B cell (primary cell): ENCODE data around the gene TMEM255B. TPM values are rescaled to one million over a fixed set of nuclear protein-coding genes. Genes with fewer than 3 reads are reported as not detected.

Experiments
- ATAC-seq: fragments of 200-7000 bp; cut with Tn5 transposase; one replicate; pipeline ENCODE4 v1.10.0; 2021; ENCODE audit warnings: low read depth, mild to moderate bottlenecking, moderate number of reproducible peaks, moderate library complexity
- CTCF ChIA-PET: fragments of 350-600 bp; sonication (Branson Sonifier 250); formaldehyde crosslinking; loops from one replicate; lab custom pipeline; 2021; ENCODE audit warnings: antibody characterized with exemption, inconsistent platforms; lab: Charles Lee
- POLR2A ChIA-PET: fragments of 350-600 bp; sonication (Branson Sonifier 250); formaldehyde crosslinking; loops from one replicate; lab custom pipeline; 2021; ENCODE audit warnings: antibody characterized with exemption; lab: Charles Lee
- DNase-seq: peaks from one replicate; pipeline ENCODE4 v3.0.0; 2013
- H2AFZ ChIP-seq: 2 replicates; pipeline ENCODE4 v1.6.1; 2012; ENCODE audit warnings: mild to moderate bottlenecking, low read depth, low read length; ENCODE audit not compliant: insufficient read depth, poor library complexity, severe bottlenecking
- H3K27ac ChIP-seq, 2 donors: 1 replicate in 1 of 2; 2 replicates in 1 of 2; pipeline ENCODE4 v1.5.1; 2012 to 2013; ENCODE audit warnings: low read length in 2 of 2, mild to moderate bottlenecking in 2 of 2, moderate library complexity in 1 of 2
- H3K27me3 ChIP-seq, 4 experiments: fragments of 200-600 bp in 1 of 4; sonication (generic) in 1 of 4; replicated peaks in 1 of 4; 1 replicate in 2 of 4; 2 replicates in 2 of 4; pipeline versions ENCODE4 v1.6.1 to v1.7.0; 2013 to 2016; ENCODE audit warnings: low read length in 3 of 4, mild to moderate bottlenecking in 2 of 4, mixed read lengths in 1 of 4, moderate library complexity in 1 of 4; ENCODE audit not compliant: insufficient read depth in 4 of 4, control insufficient read depth in 3 of 4; ENCODE audit errors: control extremely low read depth in 1 of 4
- H3K36me3 ChIP-seq, 2 experiments: replicated peaks in 1 of 2; 1 replicate in 1 of 2; 2 replicates in 1 of 2; pipeline versions ENCODE4 v1.6.1 to v1.7.1; 2013; ENCODE audit warnings: low read length in 1 of 2; ENCODE audit not compliant: insufficient read depth in 2 of 2, control insufficient read depth in 1 of 2; ENCODE audit errors: control extremely low read depth in 1 of 2, extremely low read depth in 1 of 2
- H3K4me1 ChIP-seq, 2 donors: fragments of 200-600 bp in 1 of 2; sonication (generic) in 1 of 2; 1 replicate in 1 of 2; 2 replicates in 1 of 2; pipeline versions ENCODE4 v1.5.1 to v1.6.1; 2013 to 2017; ENCODE audit warnings: low read length in 2 of 2; ENCODE audit not compliant: control insufficient read depth in 2 of 2, insufficient read depth in 2 of 2
- H3K4me2 ChIP-seq: replicated peaks from 2 replicates; pipeline ENCODE3; 2012; ENCODE audit warnings: mild to moderate bottlenecking, low read depth, low read length; ENCODE audit not compliant: poor library complexity, severe bottlenecking
- H3K4me3 ChIP-seq, 5 experiments: fragments of 200-600 bp in 1 of 5; sonication (generic) in 1 of 5; 1 replicate in 3 of 5; 2 replicates in 2 of 5; pipeline versions ENCODE4 v1.5.1 to v1.7.0; 2011 to 2016; ENCODE audit warnings: low read length in 4 of 5, mild to moderate bottlenecking in 4 of 5, low read depth in 2 of 5, control low read depth in 1 of 5, moderate library complexity in 1 of 5; ENCODE audit not compliant: insufficient read depth in 1 of 5; ENCODE audit errors: control extremely low read depth in 1 of 5, extremely low read depth in 1 of 5
- H3K79me2 ChIP-seq: fragments of 200-600 bp; sonication (generic); one replicate; pipeline ENCODE4 v1.6.0; 2016; ENCODE audit warnings: low read length; ENCODE audit not compliant: control insufficient read depth, insufficient read depth
- H3K9ac ChIP-seq: fragments of 200-600 bp; sonication (generic); 2 replicates; pipeline ENCODE4 v1.6.1; 2017; ENCODE audit warnings: mild to moderate bottlenecking, low read length, moderate library complexity
- H3K9me3 ChIP-seq, 3 donors: one replicate each; pipeline versions ENCODE4 v1.6.1 to v1.7.1; 2013; ENCODE audit warnings: low read length in 2 of 3; ENCODE audit not compliant: control insufficient read depth in 2 of 3, insufficient read depth in 1 of 3; ENCODE audit errors: control extremely low read depth in 1 of 3
- H4K20me1 ChIP-seq: 2 replicates; pipeline ENCODE4 v1.6.0; 2012; ENCODE audit warnings: mild to moderate bottlenecking, low read length; ENCODE audit not compliant: insufficient read depth, control insufficient read depth, poor library complexity, severe bottlenecking
- H3K27ac Mint-ChIP-seq: one replicate; pipeline ENCODE4 v1.8.0; 2021; ENCODE audit warnings: mixed read lengths
- H3K27me3 Mint-ChIP-seq: one replicate; pipeline ENCODE4 v1.8.0; 2021; ENCODE audit warnings: mixed read lengths
- H3K4me1 Mint-ChIP-seq: one replicate; pipeline ENCODE4 v1.8.0; 2021; ENCODE audit warnings: mixed read lengths
- H3K4me3 Mint-ChIP-seq: one replicate; pipeline ENCODE4 v1.8.0; 2021; ENCODE audit warnings: mixed read lengths
- H3K9me3 Mint-ChIP-seq: one replicate; pipeline ENCODE4 v1.8.0; 2022; ENCODE audit warnings: mixed read lengths; ENCODE audit not compliant: insufficient read depth
- EZH2 ChIP-seq: IDR thresholded peaks from 2 replicates; pipeline ENCODE4 v1.6.1; 2012; ENCODE audit warnings: borderline replicate concordance, low read depth, mild to moderate bottlenecking, moderate library complexity, low read length; ENCODE audit not compliant: insufficient read depth, poor library complexity, severe bottlenecking
- WGBS: methylation state at CpG from one replicate; pipeline ENCODE4 v1.1.5; 2013; ENCODE audit warnings: missing lambda C conversion rate; ENCODE audit not compliant: insufficient coverage; 5-methylcytosine and 5-hydroxymethylcytosine counted together
- intact Hi-C: fragments of 100-400 bp; cut with micrococcal nuclease; formaldehyde crosslinking; loops from one replicate; pipeline ENCODE4 v1.10.0; 2022
- polyA plus RNA-seq: library from polyadenylated mRNA; depleted of rRNA; stranded (reverse); fragments of >200 nt; gene quantifications from 2 replicates; pipeline ENCODE4 v1.2.3, GENCODE V29; 2012
- total RNA-seq, 2 donors: library from RNA; stranded (reverse); fragments of 120-200 nt in 1 of 2; gene quantifications; 1 replicate in 1 of 2; 2 replicates in 1 of 2; pipeline versions ENCODE4 v1.2.3 to v1.2.4, GENCODE V29; 2013 to 2022
- TF ChIP-seq, protein P1 (sequence below): fragments of 200-600 bp; IDR thresholded peaks from one replicate; pipeline ENCODE4 v1.8.0; 2022; ENCODE audit warnings: antibody characterized with exemption, mild to moderate bottlenecking

Gene TMEM255B
- total and polyA plus RNA-seq, 2 donors (not counting 1 experiment from before 2014, with no cell fraction given), result 2.1 to 8.2 TPM

DNA sequence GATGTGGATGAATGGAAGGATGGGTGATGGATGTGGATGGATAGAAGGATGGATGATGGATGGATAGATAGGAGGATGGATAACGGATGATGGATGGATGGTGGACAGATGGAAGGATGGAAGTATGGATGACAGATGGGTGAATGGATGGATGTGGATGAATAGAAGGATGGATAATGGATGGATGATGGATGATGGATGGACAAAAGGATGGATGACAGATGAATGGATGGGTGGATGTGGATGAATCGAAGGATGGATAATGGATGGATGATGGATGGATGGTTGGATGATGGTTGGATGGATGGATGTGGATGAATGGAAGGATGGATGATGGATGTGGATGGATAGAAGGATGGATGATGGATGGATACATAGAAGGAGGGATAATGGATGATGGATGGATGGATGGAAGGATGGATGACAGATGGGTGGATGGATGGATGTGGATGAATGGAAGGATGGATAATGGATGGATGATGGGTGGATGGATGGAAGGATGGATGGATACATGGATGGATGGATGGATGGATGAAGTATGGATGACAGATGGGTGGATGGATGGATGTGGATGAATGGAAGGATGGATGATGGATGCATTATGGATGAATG, 39.3 kb downstream of the TMEM255B start:
- no peak for DNase-seq
- no peaks in the 10 kb centered on the region for H3K9me3 Mint-ChIP-seq
- Histone ChIP-seq H3K27ac (no peak overlapping the region), H3K79me2 (no peaks in the 10 kb centered on the region), H2AFZ (no peak overlapping the region), H3K27me3 (no peaks in the 10 kb centered on the region), H3K36me3 (no peaks in the 10 kb centered on the region), H3K9me3 (peaks cover 0 to 4% (median 0%) of the 10 kb centered on the region in 3 donors), H3K4me2 (no peak overlapping the region), H3K4me1 (no peaks in the 10 kb centered on the region), H3K9ac (no peak overlapping the region), H4K20me1 (no peaks in the 10 kb centered on the region), H3K4me3 (no peak overlapping the region)
- CTCF ChIA-PET, result no interaction called here
- TF ChIP-seq, protein P1, sequence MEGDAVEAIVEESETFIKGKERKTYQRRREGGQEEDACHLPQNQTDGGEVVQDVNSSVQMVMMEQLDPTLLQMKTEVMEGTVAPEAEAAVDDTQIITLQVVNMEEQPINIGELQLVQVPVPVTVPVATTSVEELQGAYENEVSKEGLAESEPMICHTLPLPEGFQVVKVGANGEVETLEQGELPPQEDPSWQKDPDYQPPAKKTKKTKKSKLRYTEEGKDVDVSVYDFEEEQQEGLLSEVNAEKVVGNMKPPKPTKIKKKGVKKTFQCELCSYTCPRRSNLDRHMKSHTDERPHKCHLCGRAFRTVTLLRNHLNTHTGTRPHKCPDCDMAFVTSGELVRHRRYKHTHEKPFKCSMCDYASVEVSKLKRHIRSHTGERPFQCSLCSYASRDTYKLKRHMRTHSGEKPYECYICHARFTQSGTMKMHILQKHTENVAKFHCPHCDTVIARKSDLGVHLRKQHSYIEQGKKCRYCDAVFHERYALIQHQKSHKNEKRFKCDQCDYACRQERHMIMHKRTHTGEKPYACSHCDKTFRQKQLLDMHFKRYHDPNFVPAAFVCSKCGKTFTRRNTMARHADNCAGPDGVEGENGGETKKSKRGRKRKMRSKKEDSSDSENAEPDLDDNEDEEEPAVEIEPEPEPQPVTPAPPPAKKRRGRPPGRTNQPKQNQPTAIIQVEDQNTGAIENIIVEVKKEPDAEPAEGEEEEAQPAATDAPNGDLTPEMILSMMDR, result no peak
- TF ChIP-seq EZH2, result no peak
- no peaks in the 10 kb centered on the region for H3K4me1 Mint-ChIP-seq
- no peak overlapping the region for H3K27ac Mint-ChIP-seq
- WGBS, result 85% methylated on average over 2 of the region's 2 CpGs
- H3K27me3 Mint-ChIP-seq, result no peaks in the 10 kb centered on the region
- H3K4me3 Mint-ChIP-seq, result no peak overlapping the region
- ATAC-seq, result no peak
- POLR2A ChIA-PET, result no interaction called here
- intact Hi-C loops, result no loop called here

DNA sequence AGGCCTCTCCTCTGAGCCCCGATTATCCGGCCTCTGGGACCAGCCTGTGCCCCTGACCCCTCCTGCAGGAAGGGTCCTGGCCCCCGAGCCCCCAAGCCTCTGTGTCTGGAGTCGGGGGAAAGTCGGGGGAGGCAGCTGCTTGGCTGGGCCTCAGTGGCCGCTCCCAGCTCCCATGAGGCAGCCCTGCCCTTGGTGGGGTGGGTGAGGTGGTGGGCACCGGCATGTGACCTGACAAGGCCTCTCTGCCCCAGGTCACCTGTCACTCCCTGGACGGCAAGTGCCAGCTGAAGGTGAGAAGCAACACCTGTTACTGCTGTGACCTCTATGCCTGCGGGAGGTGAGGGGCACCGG, 41.5 kb downstream of the TMEM255B start:
- peaks cover 0 to 4% (median 0%) of the 10 kb centered on the region in 3 donors for H3K9me3 ChIP-seq
- CTCF ChIA-PET, result no interaction called here
- no peak overlapping the region for H3K9ac ChIP-seq
- H3K27me3 ChIP-seq, result no peaks in the 10 kb centered on the region
- H3K4me3 ChIP-seq, result no peak overlapping the region
- intact Hi-C loops, result no loop called here
- H3K9me3 Mint-ChIP-seq, result no peaks in the 10 kb centered on the region
- H3K27ac ChIP-seq, result no peak overlapping the region
- H3K4me1 ChIP-seq, result no peaks in the 10 kb centered on the region
- DNase-seq (no peak), ATAC-seq (no peak)
- H3K27ac Mint-ChIP-seq, result no peak overlapping the region
- H3K36me3 ChIP-seq, result no peaks in the 10 kb centered on the region
- no peak overlapping the region for H2AFZ ChIP-seq
- no peaks in the 10 kb centered on the region for H3K79me2 ChIP-seq
- no peak overlapping the region for H3K4me2 ChIP-seq
- H3K4me3 Mint-ChIP-seq, result no peak overlapping the region
- H3K27me3 Mint-ChIP-seq, result no peaks in the 10 kb centered on the region
- no peaks in the 10 kb centered on the region for H3K4me1 Mint-ChIP-seq
- POLR2A ChIA-PET, result no interaction called here
- no peaks in the 10 kb centered on the region for H4K20me1 ChIP-seq
- WGBS, result 97% methylated on average over 7 of the region's 10 CpGs
- TF ChIP-seq EZH2, result no peak
- TF ChIP-seq, protein P1, result no peak
